Lower lobe of right lung (tissue), 2 donors: ENCODE measurements around the gene GNB1. TPM values are rescaled to one million over a fixed set of nuclear protein-coding genes. Genes with fewer than 3 reads are reported as not detected.

Experiments used
- ATAC-seq, 2 donors: fragments of 200-7000 bp; cut with Tn5 transposase; one replicate each; pipeline ENCODE4 v1.9.1; 2020 to 2022; ENCODE audit warnings: mild to moderate bottlenecking in 2 of 2, moderate library complexity in 2 of 2
- DNase-seq: peaks from one replicate; pipeline ENCODE4 v3.0.0-alpha.2; 2020
- H3K27ac ChIP-seq: fragments of 200-600 bp; one replicate; pipeline ENCODE4 v1.8.0; 2022
- H3K27me3 ChIP-seq: fragments of 200-600 bp; one replicate; pipeline ENCODE4 v1.8.0; 2022; ENCODE audit warnings: low read depth
- H3K36me3 ChIP-seq: fragments of 200-600 bp; one replicate; pipeline ENCODE4 v1.8.0; 2022; ENCODE audit warnings: mild to moderate bottlenecking
- H3K4me1 ChIP-seq: fragments of 200-600 bp; one replicate; pipeline ENCODE4 v1.8.0; 2022
- H3K4me3 ChIP-seq: fragments of 200-600 bp; one replicate; pipeline ENCODE4 v1.8.0; 2022; ENCODE audit warnings: mild to moderate bottlenecking
- H3K9me3 ChIP-seq: fragments of 200-600 bp; one replicate; pipeline ENCODE4 v1.8.0; 2022
- intact Hi-C: fragments of 100-400 bp; cut with DNase I; formaldehyde crosslinking; loops from one replicate; pipeline ENCODE4 v1.11.0; 2022
- total RNA-seq: library from RNA; stranded (reverse); fragmentation: NEBNext Ultra II Directional; extraction: Animal tissue kit (Norgen Biotek cat#: 25700); gene quantifications from one replicate; pipeline ENCODE4 v1.2.1, GENCODE V29; 2021
- TF ChIP-seq, protein P1 (sequence below): fragments of 200-600 bp; IDR thresholded peaks from one replicate; pipeline ENCODE4 v1.8.0; 2022; ENCODE audit warnings: antibody characterized with exemption, mild to moderate bottlenecking
- donor health status: DM: no; HTN: yes; CAD: no; lungs with severe emphysema.

The GNB1 gene
- total RNA-seq, 1 donor from 2014 or later = 341 TPM

DNA sequence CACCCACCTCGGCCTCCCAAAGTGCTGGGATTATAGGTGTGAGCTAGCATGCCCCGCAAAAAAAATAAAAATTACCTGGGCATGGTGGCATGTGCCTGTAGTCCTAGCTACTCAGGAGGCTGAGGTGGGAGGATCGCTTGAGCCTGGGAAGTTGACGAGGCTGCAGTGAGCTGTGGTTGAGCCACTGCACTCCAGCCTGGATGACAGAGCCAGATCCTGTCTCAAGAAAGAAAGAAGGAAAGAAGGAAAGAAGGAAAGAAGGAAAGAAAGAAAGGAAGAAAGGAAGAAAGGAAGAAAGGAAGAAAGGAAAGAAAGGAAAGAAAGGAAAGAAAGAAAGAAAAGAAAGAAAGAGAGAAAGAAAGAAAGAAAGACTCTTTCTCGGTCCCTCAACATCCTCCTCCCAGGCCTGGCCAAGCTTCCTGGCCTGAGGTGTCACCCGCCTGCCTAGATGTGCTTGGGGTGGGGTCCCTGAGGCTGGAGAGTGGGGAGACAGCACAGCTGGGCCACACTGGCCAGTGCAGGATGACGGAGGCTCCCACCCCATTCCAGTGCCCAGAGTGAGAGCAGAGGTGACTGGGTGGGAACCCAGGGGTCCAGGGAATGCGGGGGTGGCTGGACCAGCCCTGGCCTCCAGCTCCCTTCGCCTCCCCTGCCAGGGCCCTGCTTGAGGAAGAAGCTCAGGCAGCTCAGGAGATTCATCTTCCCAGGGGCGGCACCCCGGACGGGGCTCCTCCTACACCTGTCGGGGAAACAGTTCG lies 10.2 kb upstream of the GNB1 start:
- H3K27me3 ChIP-seq = no peaks in the 10 kb centered on the region
- no peak overlapping the region for H3K27ac ChIP-seq
- no peak for ATAC-seq
- DNase-seq = no peak
- no peaks in the 10 kb centered on the region for H3K9me3 ChIP-seq
- no peaks in the 10 kb centered on the region for H3K36me3 ChIP-seq
- H3K4me3 ChIP-seq = no peak overlapping the region
- TF ChIP-seq, protein P1, sequence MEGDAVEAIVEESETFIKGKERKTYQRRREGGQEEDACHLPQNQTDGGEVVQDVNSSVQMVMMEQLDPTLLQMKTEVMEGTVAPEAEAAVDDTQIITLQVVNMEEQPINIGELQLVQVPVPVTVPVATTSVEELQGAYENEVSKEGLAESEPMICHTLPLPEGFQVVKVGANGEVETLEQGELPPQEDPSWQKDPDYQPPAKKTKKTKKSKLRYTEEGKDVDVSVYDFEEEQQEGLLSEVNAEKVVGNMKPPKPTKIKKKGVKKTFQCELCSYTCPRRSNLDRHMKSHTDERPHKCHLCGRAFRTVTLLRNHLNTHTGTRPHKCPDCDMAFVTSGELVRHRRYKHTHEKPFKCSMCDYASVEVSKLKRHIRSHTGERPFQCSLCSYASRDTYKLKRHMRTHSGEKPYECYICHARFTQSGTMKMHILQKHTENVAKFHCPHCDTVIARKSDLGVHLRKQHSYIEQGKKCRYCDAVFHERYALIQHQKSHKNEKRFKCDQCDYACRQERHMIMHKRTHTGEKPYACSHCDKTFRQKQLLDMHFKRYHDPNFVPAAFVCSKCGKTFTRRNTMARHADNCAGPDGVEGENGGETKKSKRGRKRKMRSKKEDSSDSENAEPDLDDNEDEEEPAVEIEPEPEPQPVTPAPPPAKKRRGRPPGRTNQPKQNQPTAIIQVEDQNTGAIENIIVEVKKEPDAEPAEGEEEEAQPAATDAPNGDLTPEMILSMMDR = no peak
- H3K4me1 ChIP-seq = no peaks in the 10 kb centered on the region
- intact Hi-C loops = no loop called here

DNA sequence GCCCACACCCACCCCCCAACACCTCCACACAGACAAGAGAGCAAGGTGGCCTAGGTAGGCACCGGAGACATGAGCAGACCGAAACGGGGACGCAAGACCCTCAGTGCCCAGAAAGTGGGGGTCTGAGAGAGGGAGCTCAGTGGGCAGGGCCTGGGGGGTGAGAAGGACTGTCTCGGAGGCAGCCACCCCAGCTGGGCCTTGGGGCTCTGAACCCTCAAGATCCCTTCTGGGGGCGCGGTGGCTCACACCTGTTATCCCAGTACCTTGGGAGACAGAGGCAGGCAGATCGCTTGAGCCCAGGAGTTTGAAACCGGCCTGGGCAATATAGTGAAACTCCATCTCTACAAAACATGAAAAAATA lies 9.1 kb upstream of the GNB1 start:
- no peak overlapping the region for H3K4me3 ChIP-seq
- intact Hi-C loops = no loop called here
- no peaks in the 10 kb centered on the region for H3K9me3 ChIP-seq
- H3K27ac ChIP-seq = no peak overlapping the region
- H3K4me1 ChIP-seq = peaks cover 2% of the 10 kb centered on the region
- no peaks in the 10 kb centered on the region for H3K36me3 ChIP-seq
- DNase-seq = no peak
- TF ChIP-seq, protein P1 = no peak
- ATAC-seq = no peak
- peaks cover 6% of the 10 kb centered on the region for H3K27me3 ChIP-seq

DNA sequence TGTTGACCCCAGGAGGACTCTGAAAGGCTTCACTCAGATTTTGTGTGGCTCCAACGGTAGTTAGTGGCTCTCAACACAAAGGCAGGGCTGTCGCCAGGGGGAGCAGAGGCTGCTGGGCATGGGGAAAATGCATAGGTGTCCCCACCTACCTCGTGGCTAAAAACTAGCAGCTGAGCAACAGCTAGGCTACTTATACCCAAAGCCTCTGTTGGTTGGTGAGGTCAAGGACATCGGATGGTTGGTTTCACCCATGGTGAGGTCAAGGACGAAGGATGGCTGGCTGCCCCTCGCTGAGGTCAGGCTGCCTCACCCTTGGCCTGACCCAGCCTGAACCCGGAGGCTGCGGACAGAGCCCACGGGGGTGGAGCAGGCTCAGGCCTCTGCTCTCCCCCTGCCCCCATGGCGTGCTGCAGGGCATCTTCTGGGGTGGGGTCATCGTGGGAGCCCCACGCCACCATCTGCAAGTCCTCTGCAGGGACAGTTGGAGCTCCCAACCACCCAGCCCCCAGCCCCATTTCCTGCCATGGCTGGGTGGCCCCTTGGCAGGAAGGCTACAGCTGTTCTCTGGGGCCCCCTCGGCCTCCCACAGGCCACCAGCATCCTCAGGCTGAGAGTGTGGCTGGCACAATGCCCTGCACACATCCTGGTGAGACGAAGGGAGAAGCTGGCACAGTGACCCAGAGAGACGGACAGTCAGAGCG lies 8.5 kb upstream of the GNB1 start:
- Histone ChIP-seq H3K27me3 (peaks cover 6% of the 10 kb centered on the region), H3K4me3 (no peak overlapping the region), H3K9me3 (no peaks in the 10 kb centered on the region), H3K4me1 (peaks cover 8% of the 10 kb centered on the region), H3K27ac (no peak overlapping the region), H3K36me3 (no peaks in the 10 kb centered on the region)
- ATAC-seq = no peak
- no peak for DNase-seq
- intact Hi-C loops = no loop called here
- TF ChIP-seq, protein P1 = no peak

DNA sequence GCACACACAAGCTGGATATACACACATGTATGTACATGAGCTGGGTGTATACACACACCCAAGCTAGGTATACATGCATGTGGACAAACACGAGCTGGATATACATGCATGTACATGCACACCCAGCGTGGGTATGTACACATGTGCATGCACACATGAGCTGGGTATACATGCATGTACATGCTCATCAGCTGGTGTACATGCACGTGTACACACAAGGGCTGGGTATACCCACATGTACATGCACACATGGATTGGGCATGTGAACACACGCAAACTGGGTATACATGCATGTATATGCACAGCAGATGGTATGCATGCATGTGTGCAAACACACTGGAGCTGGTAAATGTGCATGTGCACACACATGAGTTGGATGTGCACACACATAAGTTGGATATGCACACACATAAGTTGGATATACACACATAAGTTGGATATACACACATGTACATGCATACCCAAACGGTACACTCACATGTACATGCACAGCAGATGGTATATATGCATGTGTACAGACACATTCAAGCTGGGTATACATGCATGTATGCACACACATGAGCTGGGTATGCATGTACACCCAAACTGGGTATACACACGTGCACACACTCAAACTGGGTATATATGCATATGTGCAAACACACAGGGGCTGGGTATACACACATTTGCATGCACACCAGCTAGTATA lies 7.5 kb upstream of the GNB1 start:
- no peaks in the 10 kb centered on the region for H3K36me3 ChIP-seq
- H3K27me3 ChIP-seq = peaks cover 6% of the 10 kb centered on the region
- peaks cover 10% of the 10 kb centered on the region for H3K4me1 ChIP-seq
- DNase-seq (no peak), ATAC-seq (no peak)
- no peak overlapping the region for H3K27ac ChIP-seq
- intact Hi-C loops = no loop called here
- H3K9me3 ChIP-seq = no peaks in the 10 kb centered on the region
- no peak overlapping the region for H3K4me3 ChIP-seq
- TF ChIP-seq, protein P1 = no peak

DNA sequence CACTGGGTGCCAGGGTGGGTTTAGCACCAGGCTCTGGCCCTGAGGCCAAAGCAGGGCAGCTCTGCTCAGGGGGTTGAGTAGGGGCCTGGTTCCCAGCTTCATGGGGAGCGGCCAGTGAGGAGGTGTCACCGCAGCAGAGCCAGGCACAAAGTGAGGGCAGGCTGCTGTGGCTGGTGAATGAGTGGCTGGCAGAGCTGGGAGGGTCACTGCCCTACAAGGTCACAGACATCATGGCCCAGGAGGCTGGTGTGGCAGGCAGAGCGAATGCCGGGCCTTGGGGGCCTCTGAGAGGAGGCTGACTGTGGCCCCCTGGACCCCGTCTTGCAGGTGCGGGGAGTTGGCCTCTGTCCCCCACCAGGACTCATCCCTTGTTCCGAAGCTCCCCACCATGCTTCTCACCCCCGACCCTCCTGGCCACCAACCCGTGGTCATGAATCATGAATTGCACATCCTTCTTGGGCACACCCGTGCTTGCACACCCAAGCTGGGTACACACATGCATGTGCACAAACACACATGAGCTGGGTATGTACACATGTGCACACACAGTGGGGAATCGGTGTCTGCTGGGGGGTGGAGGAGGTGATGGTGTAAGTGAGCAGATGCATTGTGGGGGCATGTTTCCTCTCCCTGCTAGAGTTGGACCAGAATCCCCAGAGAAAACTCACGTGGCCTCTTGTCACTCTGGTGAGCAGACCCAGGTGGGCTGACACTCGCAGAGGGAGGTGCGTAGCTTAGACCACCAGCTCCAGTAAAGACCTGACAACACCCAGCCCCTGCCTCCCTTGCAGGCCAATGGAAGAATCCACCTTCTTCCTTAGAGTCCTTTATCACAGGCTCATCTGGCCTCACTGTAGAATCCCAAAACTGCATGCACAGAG lies 4.8 kb upstream of the GNB1 start:
- TF ChIP-seq, protein P1 = no peak
- Histone ChIP-seq H3K4me1 (peaks cover 23% of the 10 kb centered on the region), H3K9me3 (no peaks in the 10 kb centered on the region), H3K4me3 (no peak overlapping the region), H3K27ac (no peak overlapping the region), H3K36me3 (no peaks in the 10 kb centered on the region), H3K27me3 (peaks cover 6% of the 10 kb centered on the region)
- DNase-seq = no peak
- no peak for ATAC-seq
- intact Hi-C loops = no loop called here
